K562 (cell line): Measurements from ENCODE around the gene INSYN2B. TPM values are rescaled to one million over a fixed set of nuclear protein-coding genes. Genes with fewer than 3 reads are reported as not detected.

ENCODE experiments used
- ATAC-seq: fragments of 200-7000 bp; cut with Tn5 transposase; 3 replicates; pipeline ENCODE4 v1.9.1; 2020; ENCODE audit warnings: moderate library complexity
- BruUV-seq: library from RNA; stranded (reverse); fragments of 400-500 nt; replicated peaks from 2 replicates; lab custom pipeline; 2021; lab: Mats Ljungman, UMichigan
- CTCF ChIA-PET: fragments of 300-600 bp; formaldehyde crosslinking; extraction: SDS; loops from one replicate; lab custom pipeline; 2021; ENCODE audit warnings: low intra/inter-chr PET ratio; lab: Yijun Ruan, JAX
- POLR2A ChIA-PET: fragments of 300-600, 350-650 bp; sonication (Branson Sonifier 250); formaldehyde crosslinking; extraction: SDS; loops from one replicate; lab custom pipeline; 2021; ENCODE audit warnings: antibody characterized with exemption, inconsistent platforms; lab: Yijun Ruan, JAX
- DNase-seq, 4 experiments: peaks; one replicate each; pipeline versions ENCODE4 v3.0.0 to v3.0.0-alpha.2; 2011 to 2018; ENCODE audit warnings: low spot score in 3 of 4, mixed read lengths in 3 of 4; ENCODE audit errors: extremely low read depth in 1 of 4
- FAIRE-seq: peaks from 2 replicates; lab custom pipeline; 2011; peaks lifted over from hg19 to GRCh38; lab: Jason Lieb, UNC
- H2AFZ ChIP-seq: 2 replicates; pipeline ENCODE4 v1.6.0; 2011; ENCODE audit warnings: low read depth, low read length, control low read depth, inconsistent platforms
- H3K27ac ChIP-seq: fragments of 200-600 bp; 3 replicates; pipeline ENCODE4 v1.8.0; 2011; ENCODE audit warnings: low read depth, mild to moderate bottlenecking, control low read depth, inconsistent platforms, low read length, moderate library complexity, mixed read lengths; ENCODE audit errors: extremely low read depth
- H3K27me3 ChIP-seq, 2 experiments: fragments of 300-600 bp in 1 of 2; 2 replicates in 1 of 2; 3 replicates in 1 of 2; pipeline versions ENCODE4 v1.6.0 to v1.8.0; 2011; ENCODE audit warnings: inconsistent platforms in 2 of 2, low read length in 2 of 2, mild to moderate bottlenecking in 1 of 2, mixed read lengths in 1 of 2, moderate library complexity in 1 of 2; ENCODE audit not compliant: control insufficient read depth in 2 of 2, insufficient read depth in 2 of 2
- H3K36me3 ChIP-seq: fragments of 300-600 bp; 3 replicates; pipeline ENCODE4 v1.8.0; 2011; ENCODE audit warnings: mild to moderate bottlenecking, low read length, inconsistent platforms; ENCODE audit not compliant: control insufficient read depth, insufficient read depth
- H3K4me1 ChIP-seq, 2 experiments: fragments of 200-600 bp in 1 of 2; replicated peaks in 1 of 2; 2 replicates in 1 of 2; 3 replicates in 1 of 2; pipeline versions ENCODE4 v1.5.1 to v1.8.0; 2011; ENCODE audit warnings: inconsistent platforms in 2 of 2, low read length in 2 of 2, mild to moderate bottlenecking in 1 of 2, mixed read lengths in 1 of 2, moderate library complexity in 1 of 2; ENCODE audit not compliant: control insufficient read depth in 2 of 2, insufficient read depth in 2 of 2
- H3K4me2 ChIP-seq: 2 replicates; pipeline ENCODE4 v1.6.1; 2011; ENCODE audit warnings: low read length, control low read depth, inconsistent platforms, mixed read lengths; ENCODE audit not compliant: insufficient read depth
- H3K4me3 ChIP-seq: fragments of 200-600 bp; sonication (generic), shearing (Covaris generic); 2 replicates; pipeline ENCODE4 v1.5.1; 2016; ENCODE audit warnings: control low read depth, inconsistent platforms
- H3K79me2 ChIP-seq: fragments of 200-600 bp; 3 replicates; pipeline ENCODE4 v1.8.0; 2011; ENCODE audit warnings: low read length, inconsistent platforms; ENCODE audit not compliant: control insufficient read depth, insufficient read depth
- H3K9ac ChIP-seq, 2 experiments: 2 replicates each; pipeline versions ENCODE4 v1.6.0 to v1.6.1; 2011; ENCODE audit warnings: low read depth in 2 of 2, low read length in 2 of 2, control low read depth in 1 of 2, inconsistent platforms in 1 of 2, mild to moderate bottlenecking in 1 of 2, mixed read lengths in 1 of 2; ENCODE audit not compliant: insufficient read depth in 1 of 2
- H3K9me1 ChIP-seq: one replicate; pipeline ENCODE4 v1.6.0; 2011; ENCODE audit warnings: inconsistent platforms, mild to moderate bottlenecking, low read length, moderate library complexity; ENCODE audit not compliant: control insufficient read depth, insufficient read depth
- H3K9me3 ChIP-seq: replicated peaks from 2 replicates; pipeline ENCODE4 v1.5.1; 2011; ENCODE audit warnings: low read depth, low read length, inconsistent platforms; ENCODE audit not compliant: control insufficient read depth, insufficient read depth
- H4K20me1 ChIP-seq: replicated peaks from 2 replicates; pipeline ENCODE4 v1.6.1; 2011; ENCODE audit warnings: low read length, inconsistent platforms, mixed read lengths; ENCODE audit not compliant: control insufficient read depth, insufficient read depth
- CCNT2 ChIP-seq: IDR thresholded peaks from 2 replicates; pipeline ENCODE4 v1.6.1; 2011; ENCODE audit warnings: borderline replicate concordance, low read depth, mild to moderate bottlenecking, moderate library complexity, mixed read lengths, low read length; ENCODE audit not compliant: insufficient read length; ENCODE audit errors: extremely low read depth
- CREB1 ChIP-seq, 2 experiments: sonication (generic) in 1 of 2; formaldehyde crosslinking in 1 of 2; IDR thresholded peaks; 2 replicates each; pipeline versions ENCODE4 v1.6.1 to v1.8.0; 2012 to 2022; ENCODE audit warnings: inconsistent platforms in 1 of 2, mild to moderate bottlenecking in 1 of 2, missing genetic modification reagents in 1 of 2, moderate library complexity in 1 of 2
- HNRNPK ChIP-seq: fragments of 200-400 bp; formaldehyde crosslinking; IDR thresholded peaks from one replicate; pipeline ENCODE4 v1.6.1; 2018; ENCODE audit warnings: mild to moderate bottlenecking, low read depth, low read length; ENCODE audit not compliant: poor library complexity, severe bottlenecking
- KDM5B ChIP-seq: fragments of 200-600 bp; sonication (generic); IDR thresholded peaks from 2 replicates; pipeline ENCODE4 v1.6.1; 2012; ENCODE audit warnings: low read depth, mild to moderate bottlenecking, moderate library complexity, low read length, control low read depth, inconsistent platforms; ENCODE audit not compliant: insufficient replicate concordance
- NBN ChIP-seq: fragments of 450-650 bp; IDR thresholded peaks from 2 replicates; pipeline ENCODE4 v1.6.1; 2016; ENCODE audit warnings: low read depth, mild to moderate bottlenecking
- NFIX ChIP-seq: fragments of 250-450 bp; sonication (Bioruptor Pico); IDR thresholded peaks from 2 replicates; pipeline ENCODE4 v1.4.0; 2020; ENCODE audit warnings: low read depth, mild to moderate bottlenecking, moderate library complexity
- RFX1 ChIP-seq: fragments of 450-650 bp; IDR thresholded peaks from 2 replicates; pipeline ENCODE4 v1.6.1; 2016; ENCODE audit warnings: mild to moderate bottlenecking, moderate library complexity
- RFX5 ChIP-seq: IDR thresholded peaks from 2 replicates; pipeline ENCODE4 v1.6.1; 2011; ENCODE audit warnings: low read depth, mild to moderate bottlenecking, improper control_type of control experiment, low read length
- SAFB2 ChIP-seq: fragments of 200-400 bp; formaldehyde crosslinking; IDR thresholded peaks from 2 replicates; pipeline ENCODE4 v1.6.1; 2018; ENCODE audit warnings: borderline replicate concordance, low read length, low read depth, moderate library complexity; ENCODE audit not compliant: severe bottlenecking
- ZNF140 ChIP-seq: fragments of 250-450 bp; sonication (Bioruptor Pico); IDR thresholded peaks from 2 replicates; pipeline ENCODE4 v1.8.0; 2021; ENCODE audit warnings: moderate library complexity, mild to moderate bottlenecking, inconsistent platforms
- ZNF668 ChIP-seq: fragments of 250-450 bp; sonication (Bioruptor Pico); IDR thresholded peaks from 2 replicates; pipeline ENCODE4 v1.8.0; 2022; ENCODE audit warnings: mild to moderate bottlenecking, inconsistent platforms
- WGBS: fragments of 100-300 bp; shearing (Covaris generic); methylation state at CpG from one replicate; pipeline ENCODE4 v1.1.6; 2016; ENCODE audit warnings: low coverage, mixed read lengths; ENCODE audit not compliant: insufficient coverage; ENCODE audit errors: missing lambda C conversion rate; 5-methylcytosine and 5-hydroxymethylcytosine counted together
- in situ Hi-C: fragments of 300-500 bp; cut with MboI; formaldehyde crosslinking; loops from 4 replicates; pipeline ENCODE4 v1.15.0; 2018; ENCODE audit warnings: inconsistent platforms, mixed read lengths
- intact Hi-C: fragments of 100-400 bp; cut with micrococcal nuclease; formaldehyde crosslinking; loops from 2 replicates; pipeline ENCODE4 v1.14.2; 2022
- polyA plus RNA-seq, 8 experiments: library from polyadenylated mRNA; depleted of rRNA in 4 of 8; stranded (reverse) in 5 of 8; unstranded in 3 of 8; fragments of >200 nt; fragmentation: Nextera tagmentation in 2 of 8; fragmentation: Illumina TruSeq in 1 of 8; extraction: Ambion mirVana in 2 of 8; extraction: Trizol in 1 of 8; gene quantifications; 2 replicates each; pipeline versions ENCODE4 v1.2.1 to v1.2.3, GENCODE V29; 2011 to 2014; ENCODE audit warnings: inconsistent platforms in 1 of 8, missing spikeins in 1 of 8
- total RNA-seq, 7 experiments: library from RNA; depleted of rRNA in 6 of 7; stranded (reverse); fragments of >200 nt in 6 of 7; fragmentation: Illumina TruSeq in 2 of 7; extraction: Trizol in 2 of 7; gene quantifications; 2 replicates each; pipeline versions ENCODE4 v1.2.1 to v1.2.3, GENCODE V29; 2011 to 2021; ENCODE audit warnings: low replicate concordance in 1 of 7

The INSYN2B gene
- total and polyA plus RNA-seq, 9 of the 15 experiments (the other 6 are each of a cell fraction or from before 2014, with no cell fraction given), result not detected

GRCh38 chr5:169842699-169843098 is 137.6 kb downstream of the INSYN2B start (continued):
- TF ChIP-seq ZNF668 (CRISPR knock-in tag) (no peak), KDM5B (no peak), SAFB2 (no peak), NFIX (CRISPR knock-in tag) (no peak), RFX5 (no peak), CCNT2 (no peak), HNRNPK (no peak)

DNA sequence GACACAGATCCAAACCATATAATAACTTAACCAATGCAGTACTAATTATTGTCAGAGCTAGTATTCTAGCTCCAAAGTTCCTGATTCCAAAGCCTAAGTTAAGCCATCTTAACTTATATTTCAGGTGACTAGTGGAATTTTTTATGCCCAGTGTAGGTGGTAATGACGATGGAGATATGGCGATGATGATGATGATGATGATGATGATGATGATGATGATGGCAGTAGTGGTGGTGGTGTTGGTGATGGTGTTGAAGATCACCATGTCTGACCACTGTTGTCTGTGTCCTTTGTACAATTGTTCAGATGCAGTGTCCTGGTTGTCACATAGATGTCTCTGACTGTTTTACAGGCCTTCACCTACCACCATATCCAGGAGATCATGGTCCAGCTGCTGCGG is 139.9 kb downstream of the INSYN2B start:
- FAIRE-seq (no peak), DNase-seq (no peak), ATAC-seq (no peak)
- H4K20me1 ChIP-seq, result no peaks in the 10 kb centered on the region
- H3K79me2 ChIP-seq, result no peaks in the 10 kb centered on the region
- intact Hi-C loops (no loop called here), in situ Hi-C loops (no loop called here)
- ChIA-PET CTCF (no interaction called here), POLR2A (interaction anchor here (0.7 kb wide), 1 partner anchor 62 kb away, joined by 3 read pairs; no protein-coding TSS in a partner anchor)
- H3K9me3 ChIP-seq, result no peaks in the 10 kb centered on the region
- no peak overlapping the region for H3K4me2 ChIP-seq
- TF ChIP-seq RFX1 (no peak), ZNF140 (no peak), NBN (no peak), CREB1 (IDR thresholded peaks at IDR 0.05) (no peak), CREB1 (CRISPR knock-in tag; IDR thresholded peaks at IDR 0.05) (no peak)
- H3K9ac ChIP-seq, result no peak overlapping the region
- no peak overlapping the region for H3K4me3 ChIP-seq
- no peaks in the 10 kb centered on the region for H3K9me1 ChIP-seq
- 71% methylated on average over 3 of the region's 3 CpGs for WGBS
- no peaks in the 10 kb centered on the region for H3K4me1 ChIP-seq
- no peak overlapping the region for H2AFZ ChIP-seq
- H3K27ac ChIP-seq, result no peak overlapping the region
- BruUV-seq, result no TSS peak
- H3K36me3 ChIP-seq, result no peaks in the 10 kb centered on the region
- H3K27me3 ChIP-seq, result no peaks in the 10 kb centered on the region
